GM21786 (cell line): ENCODE data around the gene ADCY9.

Experiments used
- ATAC-seq: cut with Tn5 transposase; IDR thresholded peaks from one replicate; pipeline ENCODE4 v1.9.1; 2021; ENCODE audit not compliant: unreplicated experiment

Gene ADCY9

DNA sequence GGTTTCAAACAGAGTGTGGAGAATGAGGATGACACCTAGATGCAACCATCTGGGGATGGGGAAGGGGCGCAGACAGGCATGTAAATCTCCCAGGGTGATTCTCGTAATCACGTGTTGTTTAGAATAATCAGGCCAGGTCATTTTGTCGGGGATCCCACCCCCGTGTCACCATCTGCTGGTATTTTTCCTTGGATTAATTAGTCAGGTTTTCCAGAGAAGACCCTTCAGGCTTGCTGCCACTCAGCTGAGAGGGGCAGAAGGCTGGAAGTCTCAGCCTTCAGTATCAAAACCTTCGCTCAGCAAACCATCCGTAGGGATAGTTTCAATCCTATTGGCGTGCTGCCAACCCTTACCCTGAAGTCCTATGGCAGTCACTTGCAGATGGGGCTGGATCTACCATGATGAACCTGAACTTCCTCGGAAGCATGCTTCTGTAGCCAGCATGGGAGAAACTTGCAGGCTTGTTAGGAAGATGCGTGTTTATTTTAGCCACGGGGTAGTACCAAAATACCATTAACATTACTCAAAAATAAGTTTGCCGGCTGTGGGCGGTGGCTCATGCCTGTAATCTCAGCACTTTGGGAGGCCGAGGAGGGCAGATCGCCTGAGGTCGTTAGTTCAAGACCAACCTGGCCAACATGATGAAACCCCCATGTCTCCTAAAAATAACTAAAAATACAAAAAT, 7.5 kb upstream of the ADCY9 start:
- ATAC-seq: no peak

DNA sequence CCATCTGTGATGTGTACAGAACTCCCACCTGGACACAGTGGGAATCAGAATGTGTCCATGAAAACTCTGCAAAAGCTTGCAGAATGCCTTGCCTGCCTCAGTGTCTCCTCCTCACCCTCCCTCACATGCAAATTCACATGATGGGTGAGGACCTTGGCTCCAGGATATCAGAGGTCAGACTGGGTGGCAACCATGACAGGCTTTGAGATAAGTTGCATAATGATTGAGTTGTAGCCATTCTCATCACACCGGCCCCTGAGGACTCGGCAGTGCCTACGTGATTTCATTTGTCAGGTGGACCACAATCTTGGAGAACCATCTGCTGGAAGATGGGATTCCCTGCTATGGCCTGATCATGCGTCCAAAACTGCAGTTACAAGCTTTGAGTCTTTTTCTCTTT, 3.9 kb upstream of the ADCY9 start:
- ATAC-seq: no peak

DNA sequence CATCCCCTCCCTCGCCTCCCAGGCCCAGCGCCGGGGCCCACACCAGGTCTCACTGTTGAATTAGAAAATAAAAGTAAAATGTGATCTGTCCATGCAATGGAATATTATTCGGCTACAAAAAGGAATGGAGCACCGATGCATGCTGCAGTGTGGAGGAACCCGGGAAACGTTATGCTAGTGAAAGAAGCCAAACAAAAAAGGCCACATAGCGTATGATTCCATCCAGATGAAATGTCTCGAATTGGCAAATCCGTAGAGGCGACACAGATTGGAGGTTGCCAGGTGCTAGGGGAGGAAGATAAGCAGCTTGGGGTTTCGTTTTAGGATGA, 972 bp upstream of the ADCY9 start:
- no peak for ATAC-seq

DNA sequence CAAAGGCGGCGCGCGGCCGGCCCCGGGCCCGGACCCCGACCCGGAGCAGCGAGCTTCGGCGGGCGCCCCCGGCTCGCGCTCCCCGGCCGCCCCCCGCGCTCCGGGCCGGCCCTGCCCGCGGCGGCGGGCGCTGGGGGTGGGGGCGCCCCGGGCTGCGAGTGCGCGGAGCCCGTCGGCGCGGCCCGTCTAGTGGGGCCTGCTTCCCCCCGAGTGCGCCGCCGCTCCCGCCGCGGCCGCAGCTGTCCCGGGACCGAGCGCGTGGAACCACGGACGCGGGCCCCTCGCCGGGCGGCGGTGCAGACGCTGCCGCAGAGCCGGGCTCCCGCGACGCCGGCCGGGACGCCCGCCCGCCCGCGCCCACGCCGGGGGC, 308 bp downstream of the ADCY9 start:
- no peak for ATAC-seq

DNA sequence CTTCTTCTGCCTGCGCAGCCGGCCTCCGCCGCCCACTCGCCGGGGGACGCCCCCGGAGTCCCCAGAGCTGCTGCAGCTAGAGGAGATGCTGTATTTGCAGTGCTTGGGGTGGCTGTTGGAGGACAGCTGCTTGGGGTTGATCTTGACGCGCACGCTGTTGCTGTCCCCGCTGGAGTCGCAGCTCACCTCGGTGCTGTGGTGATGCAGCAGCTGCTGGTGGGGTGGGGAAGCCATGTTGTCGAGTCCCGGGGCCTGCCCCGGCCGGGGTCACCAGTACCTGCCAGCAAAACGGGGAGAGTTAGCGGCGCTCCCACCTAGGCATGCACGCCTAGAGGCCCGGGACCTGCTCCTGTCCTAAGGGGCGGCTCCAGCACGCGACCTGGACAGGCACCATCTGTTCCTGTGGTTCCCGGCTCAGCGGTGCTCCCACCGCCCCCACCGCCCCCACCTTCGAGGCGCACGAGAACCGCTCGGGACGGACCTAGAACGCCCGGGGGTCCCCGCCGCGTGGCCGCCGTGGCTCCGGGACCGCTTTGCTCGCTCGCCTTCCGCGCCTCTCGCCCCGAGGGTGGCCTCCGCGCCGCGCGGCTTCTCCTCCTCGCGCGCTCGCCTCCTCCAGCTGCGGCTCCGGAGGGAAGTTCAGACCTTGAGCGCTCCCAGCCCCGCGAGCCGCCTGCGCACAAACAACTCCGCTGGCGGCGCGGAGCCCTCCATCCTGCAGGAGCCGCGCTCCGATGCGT, 863 bp downstream of the ADCY9 start:
- ATAC-seq: no peak

DNA sequence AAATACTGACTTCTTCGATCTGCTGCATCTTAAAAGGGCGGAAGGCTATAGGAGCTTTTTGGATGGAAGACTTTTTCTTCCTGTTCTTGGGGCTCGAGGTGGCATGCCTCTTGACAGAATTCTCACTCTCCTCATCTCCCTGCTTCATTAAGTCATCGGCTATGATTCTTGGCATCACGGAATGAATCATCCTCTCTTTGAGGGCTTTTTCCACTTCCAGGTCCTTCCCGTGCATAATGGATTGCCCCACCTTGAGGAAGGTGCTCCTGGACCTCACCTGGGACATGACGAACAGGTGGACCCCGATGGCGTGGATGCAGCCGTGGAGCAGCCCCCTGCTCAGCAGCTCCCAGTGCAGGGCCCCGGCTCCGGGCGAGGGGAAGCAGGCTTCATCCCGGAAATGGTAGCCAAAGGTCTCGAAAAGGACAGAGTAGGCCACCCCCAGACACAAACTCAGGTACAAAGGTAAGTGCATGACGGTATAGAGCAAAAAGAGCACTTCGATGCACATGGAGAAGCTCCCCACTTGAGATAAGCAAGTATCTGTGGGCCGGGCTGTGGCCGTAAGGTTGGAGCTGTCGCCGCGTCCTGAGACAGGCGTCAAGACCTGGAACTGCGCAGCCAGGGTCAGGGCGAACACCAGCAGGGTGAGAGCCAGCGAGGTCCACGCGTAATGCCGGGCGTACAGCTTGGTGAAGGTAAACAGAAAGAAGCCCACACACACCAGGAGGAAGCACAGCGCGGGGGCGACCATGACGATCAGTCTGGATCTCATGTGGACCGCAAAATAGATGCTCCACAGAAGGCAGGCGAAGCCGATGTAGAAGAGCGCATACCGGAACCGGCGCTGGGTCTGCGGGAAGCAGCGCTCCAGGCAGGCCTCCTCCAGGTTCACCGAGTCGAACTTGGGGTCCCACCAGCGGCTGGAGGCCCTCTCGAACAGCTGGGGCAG, 1.7 kb downstream of the ADCY9 start:
- ATAC-seq: no peak

DNA sequence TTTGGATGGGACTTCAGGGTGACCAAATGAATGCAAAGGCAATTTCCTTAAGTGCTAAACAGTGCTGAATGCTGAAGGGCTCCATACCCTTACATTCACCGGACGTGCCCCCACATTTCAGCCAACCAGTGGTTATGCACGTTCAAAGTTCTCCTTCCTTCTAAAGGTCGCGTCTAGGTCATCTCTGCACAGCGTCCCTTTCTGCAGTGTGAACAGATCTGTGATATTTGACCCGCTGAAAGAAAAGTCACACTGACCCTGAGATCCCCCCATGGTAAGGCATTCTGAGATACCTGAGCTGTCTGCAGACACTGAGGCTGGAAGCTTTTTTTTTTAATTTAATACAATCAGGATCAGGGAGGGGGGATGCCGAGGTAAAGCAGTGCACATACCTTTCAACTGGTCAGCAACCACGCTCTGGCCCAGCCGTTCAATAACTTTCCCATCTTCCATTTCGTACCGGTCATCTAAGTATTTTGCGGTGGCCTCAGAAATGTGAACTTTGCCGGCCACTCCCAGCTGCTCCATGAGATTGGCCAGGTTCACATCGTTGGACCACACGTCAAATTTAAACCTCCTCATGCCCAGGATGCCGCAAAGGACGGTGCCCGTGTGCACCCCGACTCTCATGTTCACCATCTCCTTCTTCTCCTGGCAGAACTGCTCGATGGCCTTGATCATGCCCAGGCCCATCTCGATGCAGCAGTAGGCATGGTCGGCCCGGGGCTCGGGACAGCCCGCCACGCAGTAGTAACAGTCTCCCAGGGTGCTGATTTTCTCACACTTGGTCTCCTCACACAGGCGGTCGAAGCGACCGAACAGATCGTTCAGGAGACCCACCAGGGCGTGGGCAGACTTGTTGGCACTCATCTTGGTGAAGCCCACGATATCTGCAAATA, 2.6 kb downstream of the ADCY9 start:
- no peak for ATAC-seq

DNA sequence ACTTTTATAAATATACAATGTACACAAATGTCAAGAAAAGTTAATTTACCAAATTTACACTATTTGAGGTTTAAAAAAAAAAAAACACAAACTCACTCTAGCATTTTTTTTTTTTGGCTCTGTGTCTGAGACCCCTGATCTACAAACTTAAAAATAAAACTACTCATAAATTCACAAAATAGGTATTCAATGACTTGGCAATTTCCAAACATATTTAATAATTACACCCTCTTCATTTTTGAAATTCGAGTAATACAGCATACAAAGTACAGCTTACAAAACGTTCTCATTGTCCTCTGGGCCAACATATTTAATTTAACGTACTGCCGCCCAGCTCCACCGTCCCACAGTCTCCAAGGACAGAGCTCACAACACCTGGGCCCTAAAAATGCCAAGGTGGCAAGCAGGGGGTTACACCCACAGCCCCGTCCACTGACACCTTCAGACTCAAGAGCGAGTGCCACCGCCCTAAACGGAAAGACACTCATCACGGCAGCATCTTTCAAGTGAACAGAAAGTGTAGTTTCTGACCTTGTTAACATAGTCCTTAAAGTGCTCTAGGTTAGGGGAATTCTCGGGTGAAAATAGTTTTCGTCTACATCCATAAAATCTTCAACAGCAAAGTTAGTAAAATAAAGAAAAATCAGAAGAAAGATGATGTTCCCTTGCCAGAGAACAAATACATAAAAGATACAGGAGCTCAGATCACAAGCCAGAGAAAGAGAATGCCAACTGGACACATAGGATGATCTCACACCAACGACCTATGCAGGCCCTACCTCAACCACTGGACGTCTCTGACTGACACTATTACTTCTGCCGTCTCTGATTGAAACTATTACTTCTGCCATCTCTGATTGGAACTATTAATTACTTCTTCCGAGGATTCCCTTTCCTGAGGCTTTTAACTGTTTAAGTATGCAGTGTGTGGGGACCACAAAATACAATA, 4.2 kb downstream of the ADCY9 start:
- ATAC-seq: no peak

DNA sequence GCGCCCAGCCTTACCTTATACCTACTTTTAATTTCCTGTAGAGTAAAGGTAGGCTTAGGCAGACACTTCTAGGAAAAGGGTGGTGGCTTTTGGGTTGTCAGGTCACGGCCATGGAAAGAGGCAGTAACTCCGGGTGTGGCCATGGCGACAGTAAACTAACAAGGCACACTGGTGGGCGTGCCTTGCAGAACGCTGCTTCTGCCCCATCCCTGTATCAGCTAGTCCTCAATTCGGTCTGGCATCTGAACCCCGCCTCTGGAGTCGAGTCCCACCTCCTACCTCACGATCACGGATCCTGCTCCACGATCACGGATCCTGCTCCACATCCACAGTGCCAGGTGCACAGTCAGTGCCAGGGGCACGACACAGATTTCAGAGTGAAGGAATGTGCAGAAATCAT, 5.6 kb downstream of the ADCY9 start:
- ATAC-seq: no peak

DNA sequence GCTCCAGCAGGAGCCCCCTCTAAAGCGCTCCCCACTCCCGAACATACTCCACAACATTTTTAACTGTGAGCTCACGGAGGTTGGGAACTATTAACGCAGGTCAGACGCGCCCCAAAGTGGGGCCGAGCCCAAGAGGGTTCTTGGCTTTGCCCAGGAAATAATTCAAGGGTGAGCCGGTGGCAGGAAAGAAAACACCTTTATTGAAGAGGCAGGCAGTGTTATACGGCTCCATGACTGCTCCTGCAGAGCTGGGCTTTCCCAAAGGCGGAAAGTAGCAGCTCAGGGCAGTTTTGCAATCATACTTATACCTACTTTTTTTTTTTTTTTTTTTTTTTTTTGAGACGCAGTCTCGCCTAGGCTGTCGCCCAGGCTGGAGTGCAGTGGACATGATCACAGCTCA, 6.2 kb downstream of the ADCY9 start:
- ATAC-seq: no peak

DNA sequence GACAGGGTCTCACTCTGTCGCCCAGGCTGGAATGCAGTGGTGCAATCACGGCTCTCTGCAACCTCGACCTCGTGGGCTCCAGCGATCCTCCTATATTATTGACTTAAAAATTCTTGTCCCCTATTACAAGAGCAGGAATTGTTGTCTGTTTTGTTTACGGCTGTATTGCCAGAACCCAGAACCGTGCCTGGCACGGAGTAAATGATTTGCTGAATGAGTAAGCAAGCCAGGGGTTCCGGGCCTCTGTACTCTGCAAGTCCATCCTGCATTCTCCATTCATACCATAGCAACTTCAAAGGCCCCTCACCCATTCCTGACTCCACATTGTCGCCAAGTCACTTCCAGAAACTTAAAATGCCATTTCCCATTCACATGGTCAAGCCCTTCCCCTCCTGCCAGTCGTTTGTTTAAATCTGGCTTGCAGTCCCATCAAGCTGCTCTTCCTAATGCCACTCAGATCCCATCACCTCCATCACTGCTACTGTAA, 6.9 kb downstream of the ADCY9 start:
- ATAC-seq: no peak

DNA sequence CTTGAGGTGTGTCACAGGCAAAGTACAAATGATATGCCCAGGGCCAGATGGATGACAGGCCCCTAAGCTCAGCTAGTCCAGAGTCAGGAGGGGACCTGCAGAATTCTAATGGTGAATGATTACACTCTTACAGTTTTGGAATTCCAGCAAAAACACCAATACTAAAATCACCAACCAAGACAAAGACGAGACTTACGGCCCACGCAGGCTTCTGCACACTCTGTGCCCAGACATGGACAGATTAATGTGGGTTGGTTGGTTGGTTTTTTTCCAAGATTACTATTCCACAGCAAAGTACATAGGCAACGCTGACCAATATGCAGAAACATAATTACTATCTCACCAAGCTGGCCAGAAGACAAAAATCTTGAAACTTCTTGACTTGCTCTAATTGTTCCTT, 9.7 kb downstream of the ADCY9 start:
- no peak for ATAC-seq

DNA sequence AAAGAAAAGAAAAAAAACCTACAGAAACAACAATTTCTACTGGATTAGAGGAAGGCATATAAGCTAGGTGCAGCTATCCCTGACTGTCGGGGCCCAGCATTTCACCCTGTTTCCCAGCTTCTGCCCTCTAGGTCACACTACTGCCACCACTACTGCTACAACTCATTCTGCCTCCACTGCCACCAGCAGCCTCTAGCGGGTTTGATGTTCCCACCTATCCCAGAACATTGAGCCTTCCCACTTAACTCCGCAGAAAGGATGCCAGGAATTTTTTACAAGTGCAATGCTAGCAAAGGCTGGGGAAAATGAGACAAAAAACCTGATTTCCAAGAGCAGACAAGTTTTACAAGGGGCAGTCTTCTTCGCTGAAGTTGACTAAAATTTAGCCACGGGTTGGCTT, 10.4 kb downstream of the ADCY9 start:
- ATAC-seq: no peak

DNA sequence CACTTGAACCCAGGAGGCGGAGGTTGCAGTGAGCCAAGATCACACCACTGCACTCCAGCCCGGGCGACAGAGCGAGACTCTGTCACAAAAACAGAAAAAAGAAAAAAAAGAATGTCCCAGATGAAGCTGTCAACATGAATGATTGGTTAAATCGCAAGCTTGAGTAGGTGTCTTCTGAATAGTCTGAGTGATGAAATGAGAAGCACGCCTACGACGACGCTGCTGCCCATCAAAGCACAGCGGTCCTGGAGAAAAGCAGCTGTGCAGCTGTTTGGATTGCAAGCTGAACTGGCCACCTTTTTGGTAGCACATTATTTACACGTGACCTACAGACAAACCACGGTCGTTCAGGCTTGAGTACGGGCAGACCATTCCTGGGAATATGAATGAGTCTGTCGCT, 12.5 kb downstream of the ADCY9 start:
- ATAC-seq: no peak

DNA sequence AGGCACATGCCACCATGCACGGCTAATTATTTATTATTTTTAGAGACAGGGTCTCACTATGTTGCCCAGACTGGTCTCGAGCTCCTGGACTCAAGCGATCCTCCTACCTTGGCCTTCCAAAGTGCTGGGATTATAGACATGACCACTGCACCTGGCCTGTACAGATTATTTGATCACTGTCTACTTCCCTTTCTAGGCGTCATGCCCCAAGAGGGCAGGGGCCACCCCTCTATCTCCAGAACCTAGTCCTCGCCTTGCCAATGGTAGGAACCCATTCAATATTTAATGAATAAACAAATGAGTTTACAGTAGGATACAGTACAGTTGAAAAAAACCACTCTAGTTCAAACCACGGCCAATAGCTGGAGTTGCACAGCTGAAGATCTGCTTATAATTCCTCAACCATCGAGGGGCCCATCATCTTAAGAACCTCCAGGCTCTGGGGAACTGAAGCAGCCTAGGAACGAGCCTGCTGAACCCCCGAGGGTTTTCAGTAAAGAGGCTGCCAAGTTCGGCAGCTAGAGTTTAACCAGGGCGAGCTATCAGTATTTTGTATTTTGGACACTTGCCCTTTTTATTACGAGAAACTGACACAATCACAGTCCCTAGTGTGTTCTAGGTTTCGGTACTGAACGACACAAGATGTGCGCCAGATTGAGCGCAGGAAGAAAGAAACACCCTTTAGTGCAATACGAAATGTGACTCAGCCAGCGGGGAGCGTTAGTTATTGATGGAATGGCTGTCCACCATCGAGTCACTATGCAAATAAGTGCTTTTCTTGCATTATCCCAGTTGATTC, 14.6 kb downstream of the ADCY9 start:
- ATAC-seq: no peak

DNA sequence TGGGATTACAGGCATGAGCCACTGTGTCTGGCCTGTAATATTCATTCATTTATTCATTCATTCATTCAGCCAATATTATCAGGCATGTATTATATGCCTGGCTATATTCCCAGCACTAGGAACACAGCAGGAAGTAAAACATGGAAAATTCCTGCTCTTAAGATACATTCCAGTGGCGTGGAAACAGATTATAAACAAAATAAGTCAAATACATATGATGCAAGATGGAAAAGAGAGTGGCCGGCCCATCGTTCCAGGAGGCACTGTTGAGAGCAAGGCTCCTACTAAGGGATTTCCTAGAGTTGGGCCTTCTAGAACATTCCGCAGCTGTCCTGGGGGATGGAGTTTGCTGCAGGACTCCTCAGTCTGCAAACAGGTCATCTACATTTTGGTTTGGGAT, 17.7 kb downstream of the ADCY9 start:
- no peak for ATAC-seq

DNA sequence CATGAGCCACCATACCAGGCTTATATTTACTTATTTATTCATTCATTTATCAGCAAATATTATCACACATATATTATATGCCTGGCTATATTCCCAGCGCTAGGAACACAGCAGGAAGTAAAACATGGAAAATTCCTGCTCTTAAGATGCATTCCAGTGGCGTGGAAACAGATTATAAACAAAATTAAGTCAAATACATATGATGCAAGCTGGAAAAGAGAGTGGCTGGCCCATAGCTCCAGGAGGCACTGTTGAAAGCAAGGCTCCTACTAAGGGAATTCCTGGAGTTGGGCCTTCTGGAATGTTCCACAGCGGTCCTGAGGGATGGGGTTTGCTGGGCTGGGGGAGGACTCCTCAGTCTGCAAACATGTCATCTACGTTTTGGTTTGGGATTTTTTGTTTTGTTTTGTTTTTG, 18.4 kb downstream of the ADCY9 start:
- ATAC-seq: no peak

DNA sequence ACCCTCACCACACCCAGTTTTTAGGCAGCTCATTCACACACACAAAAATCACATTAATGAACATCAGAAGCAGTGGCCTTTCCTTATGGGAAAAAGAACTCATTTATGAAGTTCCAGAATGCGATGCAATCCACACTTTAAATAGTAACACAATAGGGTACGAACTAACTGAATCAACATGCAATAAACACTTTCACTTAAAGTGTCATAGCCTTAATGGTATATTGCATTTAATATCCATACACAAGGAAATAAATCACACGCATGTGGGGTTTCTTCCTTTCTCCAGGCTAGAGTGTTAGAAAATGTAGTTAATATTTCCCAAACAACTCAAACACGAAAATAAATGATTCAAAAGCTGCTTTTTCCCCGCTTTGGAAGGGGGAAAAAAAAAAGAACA, 19.7 kb downstream of the ADCY9 start:
- no peak for ATAC-seq
